GM19099 (cell line): ENCODE measurements around the gene FXYD5.

ENCODE experiments used
- POLR2A ChIP-seq: IDR thresholded peaks from 3 replicates; pipeline ENCODE4 v1.6.1; 2011; ENCODE audit warnings: low read depth; ENCODE audit not compliant: insufficient read length; ENCODE audit errors: extremely low read depth

Gene FXYD5

GRCh38 chr19:35174226-35174625, 19.7 kb downstream of the FXYD5 start:
- TF ChIP-seq POLR2A, result no peak

GRCh38 chr19:35176181-35176570, 21.6 kb downstream of the FXYD5 start:
- no peak for TF ChIP-seq POLR2A

GRCh38 chr19:35177377-35178274, 23.1 kb downstream of the FXYD5 start:
- TF ChIP-seq POLR2A, result no peak

GRCh38 chr19:35178701-35179100, 24.2 kb downstream of the FXYD5 start:
- TF ChIP-seq POLR2A, result no peak

- TF ChIP-seq POLR2A, result no peak
Observed at GRCh38 chr19:35179830-35180229, 25.3 kb downstream of the FXYD5 start.

- no peak for TF ChIP-seq POLR2A
Observed at GRCh38 chr19:35181387-35181786, 26.9 kb downstream of the FXYD5 start.

GRCh38 chr19:35184267-35184666, 29.7 kb downstream of the FXYD5 start:
- TF ChIP-seq POLR2A, result no peak

- no peak for TF ChIP-seq POLR2A
Observed at GRCh38 chr19:35184884-35185283, 30.3 kb downstream of the FXYD5 start.

- TF ChIP-seq POLR2A, result no peak
Observed at GRCh38 chr19:35194012-35194984, 39.8 kb downstream of the FXYD5 start.

- no peak for TF ChIP-seq POLR2A
Observed at GRCh38 chr19:35195830-35196229, 41.3 kb downstream of the FXYD5 start.

- no peak for TF ChIP-seq POLR2A
Observed at GRCh38 chr19:35199481-35199880, 44.9 kb downstream of the FXYD5 start.

GRCh38 chr19:35202722-35203688, 48.5 kb downstream of the FXYD5 start:
- no peak for TF ChIP-seq POLR2A

GRCh38 chr19:35204799-35205732, 50.5 kb downstream of the FXYD5 start:
- peak; percentile 20 for TF ChIP-seq POLR2A
